LNCaP clone FGC (cell line): Measurements from ENCODE around the gene NSD1.

Experiments
- DNase-seq: peaks from one replicate; pipeline ENCODE4 v3.0.0-alpha.2; 2011; ENCODE audit warnings: low read depth
- H3K4me3 ChIP-seq: 2 replicates; pipeline ENCODE4 v1.5.1; 2011; ENCODE audit warnings: mild to moderate bottlenecking, low read depth, low read length, control low read depth
- TF ChIP-seq, protein P1 (sequence below): IDR thresholded peaks from 2 replicates; pipeline ENCODE4 v1.5.1; 2012; ENCODE audit warnings: mild to moderate bottlenecking; ENCODE audit not compliant: control insufficient read depth, insufficient read depth; ENCODE audit errors: extremely low read depth

NSD1 gene

DNA sequence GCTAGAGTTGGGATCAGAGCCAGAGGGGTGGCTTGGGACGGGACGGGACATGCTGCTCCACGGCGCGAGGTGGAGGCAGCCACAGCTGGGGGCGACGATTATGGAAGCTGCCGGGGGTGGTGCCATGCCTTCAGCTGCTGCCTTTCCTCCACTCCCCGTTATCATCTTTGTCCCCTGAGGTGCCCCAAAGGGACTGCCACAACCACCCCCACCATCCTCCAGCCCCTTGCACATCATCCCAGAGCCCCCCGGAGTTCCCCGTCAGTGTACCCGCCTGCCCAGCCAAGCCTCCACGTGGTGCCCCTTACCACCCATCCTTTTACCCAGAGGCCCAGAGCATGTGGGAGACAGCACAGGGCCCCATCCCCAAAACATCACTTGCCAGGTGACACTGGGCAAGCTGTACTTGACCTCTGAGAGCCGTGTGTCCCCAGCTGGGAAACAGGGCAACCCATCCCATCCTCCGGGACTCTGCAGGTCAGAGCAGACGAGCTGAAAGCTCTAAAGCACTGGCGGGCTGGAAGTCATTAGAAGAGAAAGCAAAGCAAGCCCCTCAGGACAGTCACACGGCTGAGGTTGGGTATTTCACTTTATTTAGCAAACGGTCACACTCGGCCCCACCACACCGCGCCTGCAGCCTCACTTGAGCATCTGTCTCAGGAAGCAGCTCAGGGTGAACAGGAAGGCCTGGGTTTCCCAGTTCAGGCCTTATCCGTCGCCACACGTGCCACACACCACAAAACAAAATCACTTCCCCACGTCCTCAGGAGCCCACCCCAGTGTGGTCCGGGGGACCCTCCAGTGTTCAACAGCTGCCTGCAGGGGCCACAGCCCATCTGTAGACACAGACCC is 197.6 kb downstream of the NSD1 start:
- H3K4me3 ChIP-seq = no peak overlapping the region
- TF ChIP-seq, protein P1, sequence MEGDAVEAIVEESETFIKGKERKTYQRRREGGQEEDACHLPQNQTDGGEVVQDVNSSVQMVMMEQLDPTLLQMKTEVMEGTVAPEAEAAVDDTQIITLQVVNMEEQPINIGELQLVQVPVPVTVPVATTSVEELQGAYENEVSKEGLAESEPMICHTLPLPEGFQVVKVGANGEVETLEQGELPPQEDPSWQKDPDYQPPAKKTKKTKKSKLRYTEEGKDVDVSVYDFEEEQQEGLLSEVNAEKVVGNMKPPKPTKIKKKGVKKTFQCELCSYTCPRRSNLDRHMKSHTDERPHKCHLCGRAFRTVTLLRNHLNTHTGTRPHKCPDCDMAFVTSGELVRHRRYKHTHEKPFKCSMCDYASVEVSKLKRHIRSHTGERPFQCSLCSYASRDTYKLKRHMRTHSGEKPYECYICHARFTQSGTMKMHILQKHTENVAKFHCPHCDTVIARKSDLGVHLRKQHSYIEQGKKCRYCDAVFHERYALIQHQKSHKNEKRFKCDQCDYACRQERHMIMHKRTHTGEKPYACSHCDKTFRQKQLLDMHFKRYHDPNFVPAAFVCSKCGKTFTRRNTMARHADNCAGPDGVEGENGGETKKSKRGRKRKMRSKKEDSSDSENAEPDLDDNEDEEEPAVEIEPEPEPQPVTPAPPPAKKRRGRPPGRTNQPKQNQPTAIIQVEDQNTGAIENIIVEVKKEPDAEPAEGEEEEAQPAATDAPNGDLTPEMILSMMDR = no peak
- no peak for DNase-seq

DNA sequence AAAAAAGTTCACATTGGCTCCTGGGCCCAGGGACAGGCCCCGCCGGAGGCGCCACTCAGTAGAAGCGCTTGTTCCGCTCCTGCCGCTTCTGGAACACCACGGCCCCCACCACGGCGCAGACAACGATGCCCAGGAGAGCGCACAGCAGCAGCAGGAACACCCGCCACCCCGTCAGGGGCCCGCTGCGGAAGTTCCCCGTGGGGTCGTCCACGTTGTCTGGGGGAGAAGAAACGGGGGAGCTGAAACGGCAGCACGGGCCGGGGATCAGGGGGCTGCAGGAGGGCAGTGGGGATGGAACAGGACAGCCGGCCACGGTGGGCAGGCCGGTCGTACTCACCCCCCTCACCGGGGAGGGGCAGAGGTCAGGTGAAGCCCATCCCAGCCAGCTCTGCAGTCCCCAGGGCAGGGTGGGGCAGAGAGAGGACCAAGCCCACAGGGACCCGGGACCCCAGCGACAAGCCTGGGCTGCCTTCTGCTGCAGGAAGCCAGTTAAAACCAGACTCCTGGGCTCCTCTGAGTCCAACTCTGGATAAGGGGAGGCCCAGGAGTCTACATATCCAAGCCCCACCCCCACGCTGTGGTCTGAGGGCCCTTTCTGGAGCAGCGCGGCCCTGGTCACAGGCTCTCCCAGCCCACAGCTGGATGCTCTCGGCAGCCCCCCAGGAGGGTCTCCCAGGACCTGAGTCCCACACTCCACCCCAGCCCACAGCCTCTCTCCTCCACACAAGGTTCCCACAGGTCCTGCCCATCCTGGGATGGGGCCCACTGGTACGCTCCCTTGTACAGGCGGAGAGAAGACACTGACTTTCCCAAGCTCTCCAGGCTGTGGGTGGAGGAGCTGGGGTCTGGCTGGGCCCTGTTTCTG is 198.7 kb downstream of the NSD1 start:
- TF ChIP-seq, protein P1 = no peak
- DNase-seq = no peak
- H3K4me3 ChIP-seq = no peak overlapping the region

DNA sequence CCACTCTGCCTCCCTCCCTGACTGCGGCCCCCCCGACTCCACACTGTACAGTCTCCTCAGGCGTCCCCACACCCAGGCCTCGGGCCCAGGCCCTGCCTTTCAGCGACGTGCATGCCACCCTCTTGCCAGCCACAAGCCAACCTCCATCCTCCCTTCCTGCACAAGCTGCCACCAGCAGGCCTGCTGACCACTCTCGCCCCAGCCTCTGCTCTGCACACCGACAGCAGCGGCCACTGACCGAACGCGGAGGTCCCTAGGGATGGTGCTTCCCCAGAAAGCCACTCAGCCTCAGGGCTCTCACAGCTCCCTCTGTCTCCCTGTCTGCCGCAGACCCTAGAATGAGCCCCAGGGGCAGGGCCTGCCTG is 199.3 kb downstream of the NSD1 start:
- no peak for DNase-seq
- TF ChIP-seq, protein P1 = no peak
- no peak overlapping the region for H3K4me3 ChIP-seq

DNA sequence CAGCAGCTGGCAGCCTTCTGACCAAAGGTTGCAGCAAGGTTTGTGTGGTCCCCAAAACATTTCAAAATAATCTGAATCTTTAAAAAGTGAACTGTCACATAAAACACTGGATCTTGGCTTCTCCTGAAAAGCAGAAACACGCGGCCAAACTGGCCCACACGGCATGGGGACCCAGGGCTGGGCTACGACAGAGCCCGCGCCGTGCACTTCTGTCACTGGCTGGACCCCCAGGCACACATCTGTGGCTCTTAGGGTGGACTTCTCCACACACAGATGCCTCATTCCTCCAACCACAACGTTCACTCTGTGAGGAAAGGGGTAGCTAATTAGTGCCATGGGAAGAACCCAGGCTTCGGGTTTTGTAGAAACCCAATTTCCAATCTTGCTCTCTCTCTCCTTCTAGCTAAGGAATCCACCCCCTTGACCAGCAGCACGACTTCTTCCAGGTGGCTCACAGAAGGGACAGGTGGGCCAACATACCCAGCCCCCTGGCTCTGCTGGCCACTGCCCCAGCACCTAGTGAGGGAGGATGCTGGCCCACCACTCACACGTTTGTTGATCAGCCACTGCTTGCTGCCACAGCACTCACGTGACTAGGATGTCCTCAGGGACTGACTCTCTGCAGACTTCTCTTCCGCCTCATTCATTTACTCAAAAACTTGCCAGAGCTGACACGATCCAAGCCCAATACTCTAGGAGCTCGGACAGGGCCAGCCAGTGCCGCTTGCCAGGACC is 200.0 kb downstream of the NSD1 start:
- TF ChIP-seq, protein P1 = no peak
- no peak for DNase-seq
- H3K4me3 ChIP-seq = no peak overlapping the region

DNA sequence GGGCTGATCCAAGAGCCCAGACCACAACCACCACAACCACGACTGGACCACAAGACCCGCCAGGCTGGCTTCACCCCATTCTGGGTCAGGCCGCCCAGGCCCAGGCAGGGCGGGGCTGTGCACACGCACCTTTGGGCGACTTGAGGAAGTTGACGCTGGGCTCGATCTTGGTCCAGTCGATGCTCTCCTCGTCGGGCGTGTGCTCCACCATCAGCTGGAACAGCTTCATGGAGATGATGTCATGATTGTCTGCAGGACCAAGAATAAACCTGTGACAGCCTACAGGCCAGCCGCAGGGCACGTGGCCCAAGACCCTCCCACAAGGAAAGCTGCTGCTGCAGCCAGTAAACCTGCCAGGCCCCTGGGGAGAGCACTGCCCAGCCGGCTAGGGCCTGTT is 200.6 kb downstream of the NSD1 start:
- no peak for DNase-seq
- H3K4me3 ChIP-seq = no peak overlapping the region
- TF ChIP-seq, protein P1 = no peak

DNA sequence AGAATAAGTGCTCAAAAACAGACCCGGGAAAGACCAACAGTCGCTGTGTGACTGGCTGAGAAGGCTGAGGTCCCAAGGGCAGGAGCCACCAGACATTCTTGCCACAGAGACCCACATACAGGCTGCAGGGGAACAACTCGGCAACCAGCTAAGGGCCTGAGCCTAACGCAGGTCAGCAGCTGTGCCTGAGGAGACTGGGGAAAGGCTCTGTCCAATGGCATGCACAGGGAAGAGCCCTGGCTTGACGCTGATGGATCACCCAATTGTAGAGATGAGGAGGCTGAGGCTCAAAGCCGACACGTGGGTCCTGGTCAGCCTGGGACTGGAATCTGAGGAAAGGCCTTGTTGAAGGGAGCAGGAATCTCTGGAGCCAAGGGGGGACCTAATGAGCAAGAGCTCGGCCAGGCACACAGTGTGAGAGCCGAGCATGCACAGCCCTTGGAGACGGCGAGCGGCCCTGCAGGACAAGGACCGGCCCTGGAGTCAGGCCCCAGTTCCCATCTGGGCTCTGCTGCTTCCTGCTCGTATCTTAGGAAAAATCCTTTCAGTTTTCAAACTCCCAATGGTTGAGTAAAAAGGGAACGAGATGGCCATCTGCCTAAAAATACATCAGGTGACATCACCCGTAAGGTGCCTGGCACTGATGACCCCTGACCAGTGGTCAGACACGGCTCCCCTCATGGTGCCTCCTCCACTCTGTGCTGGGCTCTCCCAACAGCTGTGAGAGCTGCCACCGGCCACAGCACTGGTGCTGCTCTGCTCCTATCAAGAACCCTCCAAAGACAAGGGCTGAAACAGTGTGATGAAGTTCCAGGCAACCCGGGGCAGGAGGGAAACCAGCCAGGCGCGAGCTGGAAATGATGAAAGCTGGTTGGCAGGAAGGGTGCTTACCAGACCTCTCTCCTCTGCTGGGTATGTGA is 201.5 kb downstream of the NSD1 start:
- H3K4me3 ChIP-seq = no peak overlapping the region
- TF ChIP-seq, protein P1 = no peak

More for the DNA sequence above, 201.5 kb downstream of the NSD1 start:
- no peak for DNase-seq
